Activated naive CD4-positive, alpha-beta T cell treated with anti-CD3 and anti-CD28 coated beads, Interleukin-2, amount 50 U/mL, for 72 hours (primary cell): ENCODE data around the gene GPLD1. TPM values are rescaled to one million over a fixed set of nuclear protein-coding genes. Genes with fewer than 3 reads are reported as not detected.
"Not testable (repeated sequence)": the region's sequence is repeated elsewhere in the genome, so short reads cannot be mapped to it uniquely, and the experiment has no call there.

ENCODE experiments used
- ATAC-seq, 2 donors: fragments of 150-1000 bp; cut with Tn5 transposase; 2 replicates each; pipeline ENCODE4 v1.10.0; 2021; ENCODE audit warnings: mild to moderate bottlenecking in 2 of 2, moderate library complexity in 2 of 2
- DNase-seq, 2 donors: peaks; one replicate each; pipeline ENCODE4 v3.0.0; 2021 to 2022; ENCODE audit warnings: low spot score in 2 of 2
- H3K27ac Mint-ChIP-seq, 2 donors: one replicate each; pipeline ENCODE4 v1.8.0; 2022; ENCODE audit warnings: mild to moderate bottlenecking in 2 of 2, mixed read lengths in 2 of 2
- H3K36me3 Mint-ChIP-seq, 2 donors: one replicate each; pipeline ENCODE4 v1.8.0; 2022; ENCODE audit warnings: mixed read lengths in 2 of 2
- H3K9me3 Mint-ChIP-seq, 2 donors: one replicate each; pipeline ENCODE4 v1.8.0; 2022; ENCODE audit warnings: mixed read lengths in 2 of 2
- total RNA-seq, 2 donors: library from RNA; stranded (reverse); gene quantifications; one replicate each; pipeline ENCODE4 v1.2.3, GENCODE V29; 2022

Gene GPLD1
- total RNA-seq, 2 donors from 2014 or later = 0.16 to 0.99 TPM

- no peak for DNase-seq
- no peaks in the 10 kb centered on the region for H3K9me3 Mint-ChIP-seq
- no peak for ATAC-seq
- no peaks in the 10 kb centered on the region for H3K36me3 Mint-ChIP-seq
- H3K27ac Mint-ChIP-seq = no peak overlapping the region
These were observed 103.7 kb downstream of the GPLD1 start for GRCh38 chr6:24385536-24386269.

DNA sequence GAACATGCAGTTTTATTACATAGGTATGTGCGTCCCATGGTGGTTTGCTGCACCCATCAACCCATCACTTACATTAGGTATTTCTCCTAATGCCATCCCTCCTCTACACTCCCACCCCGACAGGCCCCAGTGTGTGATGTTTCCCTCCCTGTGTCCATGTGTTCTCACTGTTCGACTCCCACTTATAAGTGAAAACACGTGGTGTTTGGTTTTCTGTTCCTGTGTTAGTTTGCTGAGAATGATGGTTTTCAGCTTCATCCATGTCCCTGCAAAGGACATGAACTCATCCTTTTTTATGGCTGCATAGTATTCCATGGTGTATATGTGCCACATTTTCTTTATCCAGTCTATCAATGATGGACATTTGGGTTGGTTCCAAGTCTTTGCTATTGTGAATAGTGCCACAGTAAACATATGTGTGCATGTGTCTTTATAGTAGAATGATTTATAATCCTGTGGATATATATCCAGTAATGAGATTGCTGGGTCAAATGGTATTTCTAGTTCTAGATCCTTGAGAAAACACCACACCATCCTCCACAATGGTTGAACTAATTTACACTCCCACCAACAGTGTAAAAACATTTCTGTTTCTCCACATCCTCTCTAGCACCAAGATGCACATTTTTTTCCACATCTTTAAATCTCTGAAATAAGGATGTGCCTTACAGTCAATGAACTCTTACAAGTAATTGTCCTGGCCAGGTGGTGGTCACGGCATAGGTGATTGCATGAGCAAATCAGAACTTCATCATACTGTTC is 104.8 kb downstream of the GPLD1 start:
- not testable (repeated sequence) for H3K27ac Mint-ChIP-seq, ATAC-seq, DNase-seq, H3K9me3 Mint-ChIP-seq, H3K36me3 Mint-ChIP-seq

DNA sequence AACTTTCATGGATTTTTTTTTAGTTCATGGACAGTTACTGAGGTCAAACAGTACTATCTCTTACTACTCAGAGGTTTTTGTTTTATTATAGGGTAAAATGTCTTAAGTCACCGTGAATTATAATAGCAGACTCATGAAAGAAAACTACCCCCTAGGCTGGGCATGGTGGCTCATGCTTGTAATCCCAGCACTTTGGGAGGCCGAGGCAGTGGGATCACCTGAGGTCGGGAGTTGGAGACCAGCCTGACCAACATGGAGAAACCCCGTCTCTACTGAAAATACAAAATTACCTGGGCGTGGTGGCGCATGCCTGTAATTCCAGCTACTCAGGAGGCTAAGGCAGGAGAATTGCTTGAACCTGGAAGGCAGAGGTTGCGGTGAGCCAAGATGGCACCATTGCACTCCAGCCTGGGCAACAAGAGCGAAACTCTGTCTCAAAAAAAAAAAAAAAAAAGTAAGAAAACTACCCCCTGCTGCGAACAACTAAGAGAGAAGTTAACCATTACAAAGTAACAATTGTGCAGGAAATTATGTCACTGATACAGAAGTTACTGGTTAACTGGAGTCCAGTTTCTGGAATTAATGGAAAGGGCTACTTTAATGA is 106.4 kb downstream of the GPLD1 start:
- H3K9me3 Mint-ChIP-seq, H3K27ac Mint-ChIP-seq, DNase-seq, ATAC-seq, H3K36me3 Mint-ChIP-seq: not testable (repeated sequence)

- no peak for DNase-seq
- H3K27ac Mint-ChIP-seq = no peak overlapping the region
- H3K9me3 Mint-ChIP-seq = no peaks in the 10 kb centered on the region
- no peaks in the 10 kb centered on the region for H3K36me3 Mint-ChIP-seq
- no peak for ATAC-seq
These were observed 107.2 kb downstream of the GPLD1 start for GRCh38 chr6:24382220-24382540.

DNA sequence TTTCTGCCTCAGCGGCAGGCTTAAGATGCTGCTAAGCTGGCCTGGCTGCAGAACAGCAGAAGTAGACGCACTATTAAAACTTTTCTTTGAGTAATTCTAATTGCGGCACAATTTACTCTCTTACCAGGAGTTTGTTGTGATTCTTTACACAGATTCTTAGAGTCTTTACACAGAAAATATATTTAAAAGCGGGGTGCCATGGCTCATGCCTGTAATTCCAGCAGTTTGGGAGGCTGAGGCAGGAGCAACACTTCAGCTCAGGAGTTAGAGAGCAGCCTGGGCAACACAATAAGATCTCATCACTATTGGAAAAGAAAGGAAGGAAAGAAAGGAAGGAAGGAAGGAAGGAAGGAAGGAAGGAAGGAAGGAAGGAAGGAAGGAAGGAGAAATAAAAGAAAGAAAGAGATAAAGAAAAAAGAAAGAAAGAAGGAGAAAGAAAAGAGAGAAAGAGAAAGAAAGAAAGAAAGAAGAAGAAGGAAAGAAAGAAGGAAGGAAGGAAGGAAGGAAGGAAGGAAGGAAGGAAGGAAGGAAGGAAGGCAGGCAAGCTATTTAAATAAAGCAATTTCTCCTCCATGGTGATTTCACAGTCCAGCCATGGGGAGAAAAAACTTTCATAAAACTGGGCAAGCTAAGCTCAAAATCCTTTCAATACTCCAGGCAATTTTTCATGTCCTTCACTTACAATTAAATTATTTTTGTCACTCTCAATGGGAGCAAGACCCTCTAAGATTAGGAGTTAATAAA is 107.7 kb downstream of the GPLD1 start:
- no peaks in the 10 kb centered on the region for H3K36me3 Mint-ChIP-seq
- H3K9me3 Mint-ChIP-seq = no peaks in the 10 kb centered on the region
- ATAC-seq (no peak), DNase-seq (no peak)
- no peak overlapping the region for H3K27ac Mint-ChIP-seq

DNA sequence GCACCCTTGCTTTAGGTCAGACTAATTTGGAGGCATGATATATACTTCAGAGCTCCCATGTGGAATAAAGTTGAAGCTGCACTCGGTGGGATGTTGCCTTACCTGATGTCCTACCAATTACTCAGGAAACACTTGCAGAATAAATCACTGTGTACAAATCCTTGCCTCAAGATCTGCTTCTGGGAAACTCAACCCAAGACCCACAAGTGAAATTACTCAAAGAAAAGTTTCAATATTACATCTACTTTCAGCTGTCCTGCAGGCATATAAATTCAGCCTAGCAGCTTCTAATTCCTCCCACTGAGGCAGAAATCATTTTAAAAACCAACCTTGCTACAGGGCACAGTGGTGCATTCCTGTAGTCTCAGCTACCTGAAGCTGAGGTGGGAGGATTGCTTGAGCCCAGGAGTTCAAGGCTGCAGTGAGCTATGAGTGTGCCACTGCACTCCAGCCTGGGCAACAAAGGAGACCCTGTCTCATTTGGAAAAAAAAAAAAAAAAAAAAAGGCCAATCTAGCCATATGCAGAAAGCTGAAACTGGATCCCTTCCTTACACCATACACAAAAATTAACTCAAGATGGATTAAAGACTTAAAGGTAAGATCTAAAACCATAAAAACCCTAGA is 110.8 kb downstream of the GPLD1 start:
- no peak overlapping the region for H3K27ac Mint-ChIP-seq
- DNase-seq (no peak), ATAC-seq (no peak)
- H3K9me3 Mint-ChIP-seq = no peaks in the 10 kb centered on the region
- no peaks in the 10 kb centered on the region for H3K36me3 Mint-ChIP-seq

Other genes starting within 250 kb of the GPLD1 start
- gene DCDC2, start 131.5 kb downstream of the GPLD1 start, total RNA-seq = under 1 TPM; 0.08 to 0.18 TPM
- 10 to 100 TPM; 15.1 to 28.5 TPM for gene MRS2, start 86.6 kb downstream of the GPLD1 start, total RNA-seq
- 10 to 100 TPM; 10.5 to 14.6 TPM for gene ALDH5A1, start 5.4 kb upstream of the GPLD1 start, total RNA-seq
- under 1 TPM in 1 of 2 donors, not detected in 1; 0.74 TPM for gene KIAA0319, start 156.6 kb upstream of the GPLD1 start, total RNA-seq
- 10 to 100 TPM; 46.0 to 60.2 TPM for gene TDP2, start 177.3 kb upstream of the GPLD1 start, total RNA-seq
- gene ACOT13, start 177.5 kb upstream of the GPLD1 start, total RNA-seq = 10 to 100 TPM; 25.0 to 30.3 TPM
- gene C6orf62, start 229.6 kb upstream of the GPLD1 start, total RNA-seq = 100 to 1,000 TPM; 120 to 141 TPM